ENCODE results near the gene ZNF407.

DNA sequence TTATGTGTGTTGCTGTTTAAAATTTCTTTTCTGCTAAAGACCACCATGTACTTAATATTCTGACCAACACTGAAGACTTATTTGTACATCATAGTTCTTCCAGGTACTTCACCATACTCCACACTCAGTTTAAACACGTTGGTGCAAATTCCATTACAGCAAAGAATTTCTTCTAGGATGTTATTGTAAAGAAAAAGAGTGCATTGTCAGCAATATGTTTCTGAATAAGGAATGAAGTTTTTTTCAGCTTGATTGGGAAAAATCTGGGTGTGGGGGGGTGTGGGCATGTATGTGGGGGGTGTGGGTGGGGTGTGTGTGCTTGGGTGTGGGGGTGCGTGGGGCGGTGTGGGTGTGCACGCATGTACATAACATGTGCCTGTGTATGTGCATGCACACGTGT, 447.1 kb downstream of the ZNF407 start:
- no peak for TF ChIP-seq ZNF223 (tag by site-specific recombination; IDR thresholded peaks at IDR 0.05)
- TF ChIP-seq, protein P1, sequence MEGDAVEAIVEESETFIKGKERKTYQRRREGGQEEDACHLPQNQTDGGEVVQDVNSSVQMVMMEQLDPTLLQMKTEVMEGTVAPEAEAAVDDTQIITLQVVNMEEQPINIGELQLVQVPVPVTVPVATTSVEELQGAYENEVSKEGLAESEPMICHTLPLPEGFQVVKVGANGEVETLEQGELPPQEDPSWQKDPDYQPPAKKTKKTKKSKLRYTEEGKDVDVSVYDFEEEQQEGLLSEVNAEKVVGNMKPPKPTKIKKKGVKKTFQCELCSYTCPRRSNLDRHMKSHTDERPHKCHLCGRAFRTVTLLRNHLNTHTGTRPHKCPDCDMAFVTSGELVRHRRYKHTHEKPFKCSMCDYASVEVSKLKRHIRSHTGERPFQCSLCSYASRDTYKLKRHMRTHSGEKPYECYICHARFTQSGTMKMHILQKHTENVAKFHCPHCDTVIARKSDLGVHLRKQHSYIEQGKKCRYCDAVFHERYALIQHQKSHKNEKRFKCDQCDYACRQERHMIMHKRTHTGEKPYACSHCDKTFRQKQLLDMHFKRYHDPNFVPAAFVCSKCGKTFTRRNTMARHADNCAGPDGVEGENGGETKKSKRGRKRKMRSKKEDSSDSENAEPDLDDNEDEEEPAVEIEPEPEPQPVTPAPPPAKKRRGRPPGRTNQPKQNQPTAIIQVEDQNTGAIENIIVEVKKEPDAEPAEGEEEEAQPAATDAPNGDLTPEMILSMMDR (tag by site-specific recombination; IDR thresholded peaks at IDR 0.05), result no peak
- no peak for TF ChIP-seq ZNF24 (tag by site-specific recombination; IDR thresholded peaks at IDR 0.05)
- TF ChIP-seq ZBTB21 (tag by site-specific recombination; IDR thresholded peaks at IDR 0.05), result no peak
- TF ChIP-seq ZNF530 (tag by site-specific recombination; IDR thresholded peaks at IDR 0.05; ENCODE audit: low read depth), result no peak
- no peak for TF ChIP-seq PRDM1 (tag by site-specific recombination; IDR thresholded peaks at IDR 0.05)
- TF ChIP-seq ZNF175 (tag by site-specific recombination; IDR thresholded peaks at IDR 0.05), result no peak
- no peak for TF ChIP-seq ZNF561 (tag by site-specific recombination; IDR thresholded peaks at IDR 0.05; ENCODE audit: borderline replicate concordance)

Measured in HEK293 (cell line).